GM10266 (cell line): ENCODE measurements around the gene ADGRG2.
A peak's percentile ranks its signal among the peaks of the same experiment; 100 is the strongest.
"Not testable (repeated sequence)": the region's sequence is repeated elsewhere in the genome, so short reads cannot be mapped to it uniquely, and the experiment has no call there.

Source experiments
- DNase-seq: peaks from one replicate; pipeline ENCODE4 v3.0.0; 2012; ENCODE audit errors: extremely low spot score
- TF ChIP-seq, protein P1 (sequence below): IDR thresholded peaks from 2 replicates; pipeline ENCODE4 v1.5.1; 2012; ENCODE audit warnings: mild to moderate bottlenecking, low read depth; ENCODE audit not compliant: control insufficient read depth, insufficient read depth; ENCODE audit errors: missing control alignments

The ADGRG2 gene

DNA sequence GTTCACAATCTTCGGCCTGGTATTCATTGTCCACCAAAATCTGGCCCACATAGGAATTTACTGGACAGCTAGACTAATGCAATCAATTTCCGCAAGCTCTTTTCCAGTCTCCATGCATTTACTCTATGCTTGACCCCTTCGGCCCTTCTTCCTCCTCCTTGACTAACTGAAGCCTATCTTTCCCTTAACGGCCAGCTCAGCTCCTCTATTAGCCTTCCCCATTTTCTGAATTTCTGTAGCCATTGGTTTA is 137.2 kb downstream of the ADGRG2 start:
- TF ChIP-seq, protein P1, sequence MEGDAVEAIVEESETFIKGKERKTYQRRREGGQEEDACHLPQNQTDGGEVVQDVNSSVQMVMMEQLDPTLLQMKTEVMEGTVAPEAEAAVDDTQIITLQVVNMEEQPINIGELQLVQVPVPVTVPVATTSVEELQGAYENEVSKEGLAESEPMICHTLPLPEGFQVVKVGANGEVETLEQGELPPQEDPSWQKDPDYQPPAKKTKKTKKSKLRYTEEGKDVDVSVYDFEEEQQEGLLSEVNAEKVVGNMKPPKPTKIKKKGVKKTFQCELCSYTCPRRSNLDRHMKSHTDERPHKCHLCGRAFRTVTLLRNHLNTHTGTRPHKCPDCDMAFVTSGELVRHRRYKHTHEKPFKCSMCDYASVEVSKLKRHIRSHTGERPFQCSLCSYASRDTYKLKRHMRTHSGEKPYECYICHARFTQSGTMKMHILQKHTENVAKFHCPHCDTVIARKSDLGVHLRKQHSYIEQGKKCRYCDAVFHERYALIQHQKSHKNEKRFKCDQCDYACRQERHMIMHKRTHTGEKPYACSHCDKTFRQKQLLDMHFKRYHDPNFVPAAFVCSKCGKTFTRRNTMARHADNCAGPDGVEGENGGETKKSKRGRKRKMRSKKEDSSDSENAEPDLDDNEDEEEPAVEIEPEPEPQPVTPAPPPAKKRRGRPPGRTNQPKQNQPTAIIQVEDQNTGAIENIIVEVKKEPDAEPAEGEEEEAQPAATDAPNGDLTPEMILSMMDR: no peak
- DNase-seq: no peak

DNA sequence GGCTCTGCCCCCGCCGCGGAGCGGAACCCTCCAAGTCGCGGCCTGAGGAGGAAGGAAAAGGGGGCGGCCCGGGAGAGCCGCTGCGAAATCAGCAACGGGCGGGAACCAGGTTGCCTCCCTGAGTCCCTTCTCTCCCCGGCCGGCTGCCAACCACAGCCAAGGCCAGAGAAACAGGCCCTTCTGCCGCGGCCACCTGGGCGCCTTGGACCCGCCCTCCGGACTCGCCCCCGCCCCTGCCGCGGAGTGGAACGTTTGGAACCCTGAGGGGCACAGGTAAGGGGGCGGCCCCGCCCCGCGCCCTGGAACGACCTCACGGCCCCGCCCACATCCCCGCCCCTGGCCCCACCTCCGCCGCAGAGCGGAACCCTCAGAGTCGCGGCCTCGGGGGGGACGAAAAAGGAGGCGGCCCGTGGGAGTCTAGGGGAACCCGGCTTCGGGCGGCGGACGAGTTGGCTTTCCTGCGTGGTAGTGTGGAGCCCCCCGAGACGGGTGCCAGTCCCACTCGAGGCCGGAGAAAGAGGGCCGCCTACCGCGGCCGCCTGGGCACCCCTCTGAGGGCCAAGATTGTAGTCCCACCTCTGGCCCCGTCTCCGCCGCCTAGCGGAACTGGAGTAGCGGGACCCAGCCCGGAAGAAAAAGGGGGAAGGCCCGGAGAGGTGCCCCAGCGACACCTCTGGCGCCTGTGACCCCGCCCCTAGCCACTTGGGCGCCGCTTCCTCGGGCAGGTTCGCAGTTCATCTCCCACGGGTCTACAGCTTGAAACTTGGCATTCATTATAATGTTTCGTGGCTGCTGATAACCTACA is 137.7 kb downstream of the ADGRG2 start:
- DNase-seq: peak; percentile 87
- TF ChIP-seq, protein P1: no peak

DNA sequence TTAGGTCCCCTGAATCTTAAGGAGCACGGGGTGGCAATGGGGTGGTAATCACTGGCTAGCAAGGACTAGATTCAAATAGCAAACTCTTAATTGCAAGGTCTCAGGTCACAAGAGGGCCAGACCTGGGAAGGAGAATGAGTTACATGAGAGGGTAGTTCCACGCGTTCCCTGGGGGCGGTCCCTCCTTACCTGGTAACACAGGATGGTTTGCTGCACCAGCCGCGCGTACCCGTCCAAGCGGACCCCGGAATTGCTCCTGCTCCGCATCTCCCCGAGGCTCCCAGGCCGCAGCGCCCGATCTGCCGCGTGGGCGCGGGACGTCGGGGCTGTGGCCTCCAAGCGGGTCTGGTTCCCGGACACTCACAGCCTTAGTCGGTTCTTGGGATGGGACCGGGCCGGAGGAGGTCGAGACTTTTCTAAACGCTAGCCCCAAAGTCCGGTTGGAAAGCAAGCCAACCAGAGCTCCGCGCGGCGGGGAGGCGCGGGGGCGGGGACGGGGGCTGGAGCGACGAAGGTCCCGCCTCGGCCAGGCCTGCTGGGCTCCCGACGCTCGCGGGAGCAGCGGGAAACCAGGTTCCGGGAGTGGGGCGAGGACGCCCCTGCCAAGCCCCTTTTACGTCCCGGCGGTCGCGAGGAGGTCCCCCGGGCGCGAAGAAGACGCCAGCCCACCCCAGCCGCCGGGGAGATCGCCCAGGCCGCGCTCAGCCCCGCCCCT is 138.4 kb downstream of the ADGRG2 start, which contains the start of gene PHKA2:
PHKA2 (minus strand) TSS at position 449 of the 715 bp plus-strand sequence; CDS start at position 267, 182 bp downstream.
- DNase-seq: no peak
- TF ChIP-seq, protein P1: no peak

DNA sequence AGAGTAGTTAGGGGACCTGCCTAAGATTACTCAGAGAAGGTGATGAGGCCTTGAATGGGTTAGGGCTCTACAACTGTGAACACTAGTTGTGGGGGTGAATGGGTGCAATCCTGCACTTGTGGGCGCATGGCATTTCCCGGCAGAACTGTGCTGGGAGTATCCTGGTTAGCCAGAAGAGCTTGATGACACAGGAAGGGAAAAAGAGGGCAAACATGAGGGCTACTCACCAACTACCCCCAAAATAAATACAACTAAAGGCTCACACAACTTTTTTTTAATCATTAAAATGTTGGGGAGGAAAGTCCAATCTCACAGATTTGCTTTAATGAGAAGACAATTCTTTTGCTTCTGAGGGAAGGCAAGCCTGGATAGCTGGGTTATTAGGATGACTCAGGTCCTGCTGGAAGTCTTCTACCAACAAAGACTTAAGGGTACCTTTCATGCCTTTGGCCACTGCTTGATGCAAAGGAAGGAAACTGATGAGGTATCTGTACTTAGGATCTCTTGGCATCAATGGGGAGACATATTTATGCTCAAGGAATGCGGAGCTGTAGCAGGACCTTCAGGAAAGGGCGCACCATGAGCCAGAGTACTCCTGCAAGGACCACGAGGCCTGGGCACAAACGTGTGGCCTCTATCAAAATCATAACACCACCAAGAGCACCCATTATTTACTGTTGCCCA is 141.0 kb downstream of the ADGRG2 start:
- TF ChIP-seq, protein P1: no peak
- DNase-seq: no peak

DNA sequence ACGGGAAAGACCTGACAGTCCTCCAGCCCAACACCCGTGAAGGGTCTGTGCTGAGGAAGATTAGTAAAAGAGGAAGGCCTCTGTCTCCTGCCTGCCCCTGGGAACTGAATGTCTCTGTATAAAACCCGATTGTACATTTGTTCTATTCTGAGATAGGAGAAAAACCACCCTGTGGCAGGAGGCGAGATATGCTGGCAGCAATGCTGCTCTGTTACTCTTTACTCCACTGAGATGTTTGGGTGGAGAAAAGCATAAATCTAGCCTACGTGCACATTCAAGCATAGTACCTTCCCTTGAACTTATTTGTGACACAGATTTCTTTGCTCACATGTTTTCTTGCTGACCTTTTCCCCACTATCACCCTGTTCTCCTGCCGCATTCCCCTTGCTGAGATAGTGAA is 142.0 kb downstream of the ADGRG2 start:
- DNase-seq: not testable (repeated sequence)

DNA sequence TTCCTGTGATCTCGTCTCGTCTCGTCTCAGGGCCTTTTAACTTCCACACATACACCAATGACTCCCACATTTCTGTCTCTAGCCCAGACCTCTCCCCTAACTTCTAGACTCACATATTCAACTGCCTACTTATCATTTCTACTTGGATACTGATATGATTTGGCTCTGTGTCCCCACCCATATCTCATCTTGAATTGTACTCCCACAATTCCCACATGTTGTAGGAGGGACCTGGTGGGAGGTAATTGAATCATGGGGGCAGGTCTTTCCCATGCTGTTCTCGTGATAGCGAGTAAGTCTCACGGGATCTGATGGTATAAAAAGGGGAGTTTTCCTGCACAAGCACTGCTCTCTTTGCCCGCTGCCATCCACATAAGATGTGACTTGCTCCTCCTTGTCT is 147.3 kb downstream of the ADGRG2 start:
- DNase-seq: no peak
- TF ChIP-seq, protein P1: no peak

DNA sequence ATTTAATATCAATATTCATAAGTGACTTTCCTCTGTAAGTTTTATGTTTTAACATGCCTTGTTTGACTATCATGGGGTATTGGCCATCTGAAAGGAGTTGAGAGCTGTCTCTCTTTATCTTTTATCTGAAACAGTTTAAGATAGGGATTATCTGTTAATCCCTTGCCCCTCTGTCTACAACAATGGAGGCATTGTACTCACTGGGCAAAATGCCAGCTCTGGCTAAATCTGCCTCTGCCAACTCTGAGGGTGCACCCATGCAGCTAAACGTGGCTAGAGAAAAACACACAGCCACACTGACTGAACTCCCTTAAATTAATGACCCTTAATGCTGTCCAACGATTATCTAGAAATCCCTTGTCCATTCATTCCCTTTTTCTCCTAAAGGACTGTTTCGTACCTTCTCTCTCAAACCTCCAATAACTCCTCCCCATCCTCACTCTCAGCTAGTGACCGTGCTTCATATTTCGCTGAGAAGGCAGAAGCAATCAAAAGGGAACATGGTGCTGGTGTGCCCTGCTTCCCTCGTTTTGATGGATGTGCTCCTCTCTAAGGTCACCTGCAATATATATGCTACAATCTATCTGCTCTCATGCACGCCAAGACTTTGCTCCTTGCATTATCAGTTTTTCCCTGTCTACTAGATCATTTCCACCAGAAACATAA is 148.6 kb downstream of the ADGRG2 start:
- TF ChIP-seq, protein P1: no peak
- DNase-seq: no peak
